ENCODE results near the gene GLRX. TPM values are rescaled to one million over a fixed set of nuclear protein-coding genes. Genes with fewer than 3 reads are reported as not detected.

GLRX gene
- total RNA-seq, 2 experiments from 2014 or later = 52.9 to 80.5 TPM

GRCh38 chr5:95801961-95802360 is 20.6 kb downstream of the GLRX start:
- DNase-seq (ENCODE audit: low spot score) = no peak
- H3K9me3 ChIP-seq (ENCODE audit: low read length) = no peaks in the 10 kb centered on the region
- H3K9me2 ChIP-seq (ENCODE audit: insufficient read depth, low read length) = no peaks in the 10 kb centered on the region
- H4K20me1 ChIP-seq (ENCODE audit: insufficient read depth, low read length) = no peaks in the 10 kb centered on the region
- no peaks in the 10 kb centered on the region for H3K36me3 ChIP-seq (ENCODE audit: insufficient read depth, low read length)
- no peak overlapping the region for H2AFZ ChIP-seq (ENCODE audit: low read length)
- intact Hi-C loops (cut with micrococcal nuclease; ENCODE audit: unreplicated experiment) = no loop called here
- no peak overlapping the region for H3K4me3 ChIP-seq (ENCODE audit: low read depth, low read length, poor library complexity, severe bottlenecking)
- POLR2A ChIA-PET = interaction anchor here (3.1 kb wide), 1 partner anchor 13 kb away, joined by 11 read pairs; no protein-coding TSS in a partner anchor
- CTCF ChIA-PET (ENCODE audit: unreplicated experiment) = no interaction called here
- no peak for TF ChIP-seq CTCF (conservative IDR thresholded peaks at IDR 0.05; ENCODE audit: low read length)
- no peak for TF ChIP-seq EZH2phosphoT487 (IDR thresholded peaks at IDR 0.05; ENCODE audit: borderline replicate concordance, low read depth, low read length)
- H3K79me2 ChIP-seq (ENCODE audit: insufficient read depth, low read depth, low read length) = no peaks in the 10 kb centered on the region
- no peaks in the 10 kb centered on the region for H3K4me1 ChIP-seq (ENCODE audit: insufficient read depth, low read length, poor library complexity, severe bottlenecking)
- no peak overlapping the region for H3K27ac ChIP-seq (ENCODE audit: low read depth, low read length, poor library complexity, severe bottlenecking)
- H3K4me2 ChIP-seq (ENCODE audit: low read length) = no peak overlapping the region
- no TSS peak for BruUV-seq (replicated peaks)

- no peak overlapping the region for H3K27ac ChIP-seq (ENCODE audit: low read depth, low read length, poor library complexity, severe bottlenecking)
Measured at GRCh38 chr5:95801532-95801931, 21.0 kb downstream of the GLRX start.

More at GRCh38 chr5:95801532-95801931, 21.0 kb downstream of the GLRX start:
- intact Hi-C loops (cut with micrococcal nuclease; ENCODE audit: unreplicated experiment) = no loop called here
- ChIA-PET POLR2A (interaction anchor here (3.1 kb wide), 1 partner anchor 12 kb away, joined by 11 read pairs; no protein-coding TSS in a partner anchor), CTCF (ENCODE audit: unreplicated experiment) (no interaction called here)
- H3K4me2 ChIP-seq (ENCODE audit: low read length) = no peak overlapping the region
- H3K4me1 ChIP-seq (ENCODE audit: insufficient read depth, low read length, poor library complexity, severe bottlenecking) = no peaks in the 10 kb centered on the region
- no peaks in the 10 kb centered on the region for H3K36me3 ChIP-seq (ENCODE audit: insufficient read depth, low read length)
- no peaks in the 10 kb centered on the region for H3K79me2 ChIP-seq (ENCODE audit: insufficient read depth, low read depth, low read length)
- TF ChIP-seq CTCF (conservative IDR thresholded peaks at IDR 0.05; ENCODE audit: low read length) (no peak), EZH2phosphoT487 (IDR thresholded peaks at IDR 0.05; ENCODE audit: borderline replicate concordance, low read depth, low read length) (no peak)
- H3K9me3 ChIP-seq (ENCODE audit: low read length) = no peaks in the 10 kb centered on the region
- H3K4me3 ChIP-seq (ENCODE audit: low read depth, low read length, poor library complexity, severe bottlenecking) = no peak overlapping the region
- no peak overlapping the region for H2AFZ ChIP-seq (ENCODE audit: low read length)
- H4K20me1 ChIP-seq (ENCODE audit: insufficient read depth, low read length) = no peaks in the 10 kb centered on the region
- BruUV-seq (replicated peaks) = no TSS peak
- DNase-seq (ENCODE audit: low spot score) = no peak
- no peaks in the 10 kb centered on the region for H3K9me2 ChIP-seq (ENCODE audit: insufficient read depth, low read length)
